Astrocyte of the cerebellum (primary cell): ENCODE measurements around the gene ACP7.

Experiments used
- DNase-seq: peaks from one replicate; pipeline ENCODE4 v3.0.0-alpha.2; 2011; ENCODE audit warnings: low read depth
- H3K4me3 ChIP-seq: 2 replicates; pipeline ENCODE4 v1.5.1; 2011; ENCODE audit warnings: mild to moderate bottlenecking, low read depth, low read length, moderate library complexity
- in situ Hi-C: cut with HindIII; loops from 2 replicates; pipeline ENCODE4 v1.10.0; 2017; ENCODE audit warnings: low sequenced_read_pairs
- TF ChIP-seq, protein P1 (sequence below): IDR thresholded peaks from 2 replicates; pipeline ENCODE4 v1.5.1; 2012; ENCODE audit warnings: low read length, low read depth, moderate library complexity, mild to moderate bottlenecking; ENCODE audit errors: missing control alignments

Gene ACP7

DNA sequence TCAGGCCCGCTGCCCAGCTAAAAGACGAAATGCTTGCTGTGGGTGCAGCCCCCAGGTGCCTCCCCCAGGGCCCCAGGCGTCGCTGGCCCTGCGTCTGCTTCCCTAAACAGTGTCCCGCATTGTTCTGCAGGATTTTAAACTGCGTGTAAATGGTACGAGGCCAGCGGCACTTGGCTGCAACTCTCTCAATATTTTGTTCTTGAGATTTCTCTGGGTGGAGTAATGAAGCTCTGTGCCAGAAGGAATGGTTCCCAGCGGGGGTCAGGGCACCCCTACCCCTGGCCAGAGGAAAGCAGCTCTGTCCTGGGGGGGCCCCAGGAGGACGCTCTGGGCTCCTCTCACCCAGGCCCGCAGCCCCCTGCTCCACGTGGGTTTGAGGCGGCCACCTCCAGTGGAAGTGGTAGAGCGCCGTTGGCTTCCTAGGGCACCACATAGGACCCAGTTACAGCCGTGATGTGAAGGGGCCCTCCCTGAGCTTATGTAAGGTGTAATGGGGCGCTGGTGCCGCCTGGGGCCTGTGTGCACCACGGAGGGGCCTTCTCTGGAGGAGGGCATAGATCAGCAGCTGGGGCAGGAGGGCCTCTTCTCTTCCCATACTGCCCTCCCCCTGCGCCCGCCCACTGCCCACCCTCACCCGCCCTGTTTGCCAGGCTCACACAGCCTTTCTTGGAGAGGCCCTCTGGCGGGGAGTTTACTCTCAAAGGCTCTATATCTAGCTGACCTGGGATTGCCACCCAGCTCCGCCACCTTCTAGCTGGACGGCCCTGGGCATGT is 61.2 kb downstream of the ACP7 start:
- H3K4me3 ChIP-seq = no peak overlapping the region

DNA sequence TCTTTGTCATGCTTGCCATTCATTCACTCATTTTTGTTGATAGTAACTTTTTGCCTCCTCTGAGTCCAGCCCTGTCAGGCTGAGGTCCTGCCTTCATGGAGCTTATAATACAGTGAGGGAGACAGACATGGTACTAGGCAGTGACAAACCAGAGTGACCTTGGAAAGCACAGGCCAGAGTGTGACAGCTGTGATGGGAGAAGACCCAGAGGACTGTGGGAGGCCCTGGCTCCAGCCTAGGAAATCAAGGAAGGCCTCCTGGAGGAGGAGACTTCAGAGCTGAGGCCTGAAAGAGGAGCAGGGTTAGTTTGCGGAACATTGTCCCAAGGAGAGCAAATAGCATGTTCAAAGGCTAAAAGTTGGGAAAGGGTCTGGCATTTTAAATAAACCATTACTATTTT is 61.9 kb downstream of the ACP7 start:
- no peak for DNase-seq
- in situ Hi-C loops = no loop called here
- TF ChIP-seq, protein P1, sequence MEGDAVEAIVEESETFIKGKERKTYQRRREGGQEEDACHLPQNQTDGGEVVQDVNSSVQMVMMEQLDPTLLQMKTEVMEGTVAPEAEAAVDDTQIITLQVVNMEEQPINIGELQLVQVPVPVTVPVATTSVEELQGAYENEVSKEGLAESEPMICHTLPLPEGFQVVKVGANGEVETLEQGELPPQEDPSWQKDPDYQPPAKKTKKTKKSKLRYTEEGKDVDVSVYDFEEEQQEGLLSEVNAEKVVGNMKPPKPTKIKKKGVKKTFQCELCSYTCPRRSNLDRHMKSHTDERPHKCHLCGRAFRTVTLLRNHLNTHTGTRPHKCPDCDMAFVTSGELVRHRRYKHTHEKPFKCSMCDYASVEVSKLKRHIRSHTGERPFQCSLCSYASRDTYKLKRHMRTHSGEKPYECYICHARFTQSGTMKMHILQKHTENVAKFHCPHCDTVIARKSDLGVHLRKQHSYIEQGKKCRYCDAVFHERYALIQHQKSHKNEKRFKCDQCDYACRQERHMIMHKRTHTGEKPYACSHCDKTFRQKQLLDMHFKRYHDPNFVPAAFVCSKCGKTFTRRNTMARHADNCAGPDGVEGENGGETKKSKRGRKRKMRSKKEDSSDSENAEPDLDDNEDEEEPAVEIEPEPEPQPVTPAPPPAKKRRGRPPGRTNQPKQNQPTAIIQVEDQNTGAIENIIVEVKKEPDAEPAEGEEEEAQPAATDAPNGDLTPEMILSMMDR = no peak
- H3K4me3 ChIP-seq = no peak overlapping the region

More for the DNA sequence above, 61.2 kb downstream of the ACP7 start:
- in situ Hi-C loops = no loop called here
- no peak for DNase-seq
- TF ChIP-seq, protein P1 = no peak

DNA sequence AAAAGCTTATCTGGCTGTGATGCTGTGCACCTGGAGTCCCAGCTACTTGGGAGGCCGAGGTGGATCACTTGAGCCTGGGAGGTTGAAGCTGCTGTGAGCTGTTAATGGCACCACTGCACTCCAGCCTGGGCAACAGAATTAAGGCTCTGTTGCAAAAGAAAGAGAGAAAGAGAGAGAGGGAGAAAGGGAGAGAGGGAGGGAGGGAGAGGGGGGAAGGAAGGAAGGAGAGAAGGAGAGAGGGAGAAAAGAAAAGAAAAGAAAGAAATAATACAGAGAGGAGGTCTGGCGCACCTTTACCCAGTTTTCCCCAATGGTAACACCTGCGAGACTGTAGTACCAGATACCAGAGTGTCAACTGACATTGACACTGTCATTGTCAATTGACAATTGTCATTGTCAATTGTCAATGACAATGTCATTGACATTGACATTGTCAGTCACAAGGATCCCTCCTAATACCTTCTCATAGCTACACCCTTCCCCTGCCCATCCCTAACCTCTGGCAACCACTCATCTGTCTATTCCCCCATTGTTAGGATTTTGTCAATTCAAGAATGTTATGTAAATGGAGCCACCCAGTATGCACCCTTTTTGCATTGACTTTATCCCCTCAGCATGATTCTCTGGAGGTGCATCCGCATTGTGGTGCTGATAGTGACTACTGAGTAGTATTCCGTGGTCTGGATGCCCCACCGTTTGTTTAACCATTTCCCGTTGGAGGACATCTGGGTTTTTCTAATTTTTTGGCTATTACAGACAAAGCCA is 62.7 kb downstream of the ACP7 start:
- TF ChIP-seq, protein P1 = no peak
- in situ Hi-C loops = no loop called here
- H3K4me3 ChIP-seq = no peak overlapping the region
- DNase-seq = no peak

DNA sequence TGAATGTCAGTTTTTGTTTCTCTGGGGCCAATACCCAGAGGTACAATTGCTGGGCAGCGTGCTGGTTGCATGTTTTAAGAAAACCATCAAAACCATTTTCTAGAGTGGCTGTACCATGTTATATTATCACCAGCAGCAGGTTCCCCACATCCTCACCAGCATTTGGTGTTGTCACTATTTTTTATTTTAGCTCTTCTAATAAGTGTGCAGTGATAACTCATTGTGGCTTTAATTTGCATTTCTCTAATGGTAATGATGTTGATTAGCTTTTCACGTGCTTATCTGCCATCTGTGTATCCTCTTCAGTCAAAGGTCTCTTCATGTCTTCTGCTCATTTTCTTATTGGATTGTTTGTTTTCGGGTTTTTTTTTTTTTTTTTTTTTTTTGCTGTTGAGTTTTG is 63.3 kb downstream of the ACP7 start:
- TF ChIP-seq, protein P1 = no peak
- in situ Hi-C loops = no loop called here
- DNase-seq = no peak
- H3K4me3 ChIP-seq = no peak overlapping the region

DNA sequence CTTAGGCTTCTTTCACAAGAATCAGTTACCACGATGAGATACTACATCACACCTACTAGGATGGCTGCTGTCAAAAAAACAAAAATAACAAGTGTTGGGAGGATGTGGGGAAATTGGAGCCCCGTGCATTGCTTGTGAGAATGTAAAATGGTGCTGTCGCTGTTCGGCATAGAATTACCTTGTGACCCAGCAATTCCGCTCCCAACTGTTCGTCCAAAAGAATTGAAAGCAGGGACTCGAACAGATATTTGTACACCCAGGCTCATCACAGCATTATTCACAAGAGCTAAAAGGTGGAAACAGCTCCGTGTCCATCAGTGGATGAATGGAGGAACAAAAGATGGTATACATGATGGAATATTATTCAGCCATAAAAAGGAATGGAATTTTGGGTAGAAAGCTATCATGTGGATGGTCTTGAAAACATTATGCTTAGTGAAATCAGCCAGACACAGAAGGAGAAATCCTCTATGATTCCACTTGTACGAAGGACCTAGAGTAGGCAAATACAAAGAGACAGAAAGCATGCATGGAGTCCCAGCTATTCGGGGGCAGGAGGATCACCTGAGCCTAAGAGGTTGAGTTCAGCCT is 64.9 kb downstream of the ACP7 start:
- TF ChIP-seq, protein P1 = no peak
- in situ Hi-C loops = no loop called here
- DNase-seq = no peak
- H3K4me3 ChIP-seq = no peak overlapping the region

DNA sequence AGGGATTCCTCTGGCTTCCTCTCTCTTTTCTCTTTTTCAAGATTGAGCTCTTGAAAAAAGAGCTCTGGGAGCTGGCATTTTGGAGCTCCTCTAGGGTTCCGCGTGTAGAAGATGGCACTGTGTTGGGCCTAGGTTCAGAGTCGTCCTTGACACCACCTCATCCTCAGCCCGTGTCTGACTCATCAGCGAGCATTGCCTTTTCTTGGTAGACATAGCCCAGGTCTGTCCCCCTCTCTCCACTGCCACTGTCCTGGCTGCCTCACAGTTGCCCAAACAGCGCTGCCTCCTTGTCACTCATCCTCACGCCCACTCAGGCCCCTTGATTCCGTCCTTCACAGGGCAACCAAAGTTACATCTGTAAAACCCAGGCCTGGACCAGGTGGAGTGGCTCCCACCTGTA is 66.1 kb downstream of the ACP7 start:
- in situ Hi-C loops = no loop called here
- TF ChIP-seq, protein P1 = no peak
- no peak for DNase-seq
- no peak overlapping the region for H3K4me3 ChIP-seq
